HCT116 (cell line): Measurements from ENCODE around the gene TNRC6C. TPM values are rescaled to one million over a fixed set of nuclear protein-coding genes. Genes with fewer than 3 reads are reported as not detected.

Experiments
- ATAC-seq: fragments of 200-7000 bp; cut with Tn5 transposase; 2 replicates; pipeline ENCODE4 v1.9.1; 2020; ENCODE audit warnings: mild to moderate bottlenecking, moderate library complexity
- BruUV-seq: library from RNA; stranded (reverse); fragments of 400-500 nt; replicated peaks from 2 replicates; lab custom pipeline; 2021; lab: Mats Ljungman, UMichigan
- CTCF ChIA-PET: fragments of 300-600 bp; sonication (Branson Sonifier 250); formaldehyde crosslinking; loops from one replicate; lab custom pipeline; 2021; ENCODE audit warnings: antibody characterized with exemption; lab: Charles Lee
- POLR2A ChIA-PET: fragments of 300-600, 350-600 bp; sonication (Branson Sonifier 250); formaldehyde crosslinking; loops from one replicate; lab custom pipeline; 2021; ENCODE audit warnings: antibody characterized with exemption; lab: Charles Lee
- RAD21 ChIA-PET, 2 experiments: fragments of 300-600 bp; sonication (Branson Sonifier 250); formaldehyde crosslinking; loops; one replicate each; lab custom pipeline; 2023; ENCODE audit warnings: low total read pairs in 2 of 2; ENCODE audit not compliant: uncharacterized antibody in 2 of 2, unreplicated experiment in 2 of 2, low non-redundant PET in 1 of 2; lab: Charles Lee
- DNase-seq: peaks from one replicate; pipeline ENCODE4 v3.0.0-alpha.2; 2010; ENCODE audit warnings: low read depth, low spot score
- H2AFZ ChIP-seq: fragments of 200-600 bp; shearing (Covaris generic), sonication (generic); 2 replicates; pipeline ENCODE4 v1.6.1; 2017; ENCODE audit warnings: low read depth, mixed run types, mixed read lengths, antibody characterized with exemption, low read length; ENCODE audit not compliant: poor library complexity, severe bottlenecking
- H3K27ac ChIP-seq: 2 replicates; pipeline ENCODE4 v1.5.1; 2012; ENCODE audit warnings: low read depth, low read length
- H3K27me3 ChIP-seq: fragments of 200-600 bp; sonication (generic); 2 replicates; pipeline ENCODE4 v1.6.1; 2016; ENCODE audit warnings: mixed run types, low read length, mixed read lengths; ENCODE audit not compliant: insufficient read depth
- H3K36me3 ChIP-seq, 2 experiments: fragments of 200-500 bp in 1 of 2; fragments of 200-600 bp in 1 of 2; sonication (Bioruptor generic) in 1 of 2; sonication (generic) in 1 of 2; 2 replicates each; pipeline versions ENCODE4 v1.5.1 to v1.6.1; 2014 to 2016; ENCODE audit warnings: low read length in 2 of 2, inconsistent platforms in 1 of 2, mixed read lengths in 1 of 2, mixed run types in 1 of 2; ENCODE audit not compliant: insufficient read depth in 2 of 2, control insufficient read depth in 1 of 2
- H3K4me1 ChIP-seq, 2 experiments: fragments of 200-600 bp in 1 of 2; sonication (generic) in 1 of 2; 2 replicates each; pipeline versions ENCODE4 v1.5.1 to v1.6.1; 2012 to 2017; ENCODE audit warnings: low read length in 2 of 2, inconsistent platforms in 1 of 2, mild to moderate bottlenecking in 1 of 2, mixed read lengths in 1 of 2, mixed run types in 1 of 2, moderate library complexity in 1 of 2; ENCODE audit not compliant: insufficient read depth in 2 of 2, control insufficient read depth in 1 of 2
- H3K4me2 ChIP-seq: fragments of 200-600 bp; sonication (generic); 2 replicates; pipeline ENCODE4 v1.6.1; 2017; ENCODE audit warnings: mixed run types, low read length, mixed read lengths
- H3K4me3 ChIP-seq, 2 experiments: fragments of 200-600 bp in 1 of 2; sonication (generic) in 1 of 2; replicated peaks in 1 of 2; 2 replicates each; pipeline ENCODE4 v1.5.1; 2011 to 2016; ENCODE audit warnings: low read length in 2 of 2, control low read depth in 1 of 2, low read depth in 1 of 2, mild to moderate bottlenecking in 1 of 2, mixed read lengths in 1 of 2, mixed run types in 1 of 2
- H3K79me2 ChIP-seq: fragments of 200-600 bp; sonication (generic); 2 replicates; pipeline ENCODE4 v1.6.1; 2017; ENCODE audit warnings: mild to moderate bottlenecking, mixed run types, low read length, moderate library complexity, mixed read lengths; ENCODE audit not compliant: insufficient read depth
- H3K9ac ChIP-seq: fragments of 200-600 bp; sonication (generic); 2 replicates; pipeline ENCODE4 v1.6.1; 2016; ENCODE audit warnings: low read length, mixed read lengths
- H3K9me2 ChIP-seq: fragments of 200-600 bp; sonication (generic), shearing (Covaris generic); 2 replicates; pipeline ENCODE4 v1.6.1; 2017; ENCODE audit warnings: mixed run types, mild to moderate bottlenecking, moderate library complexity; ENCODE audit not compliant: insufficient read depth
- H3K9me3 ChIP-seq, 2 experiments: fragments of 200-500 bp in 1 of 2; fragments of 200-600 bp in 1 of 2; sonication (Bioruptor generic) in 1 of 2; sonication (generic) in 1 of 2; 2 replicates each; pipeline ENCODE4 v1.6.1; 2014 to 2017; ENCODE audit warnings: low read length in 2 of 2, mixed read lengths in 2 of 2, inconsistent platforms in 1 of 2, low read depth in 1 of 2, mild to moderate bottlenecking in 1 of 2, mixed run types in 1 of 2, moderate library complexity in 1 of 2; ENCODE audit not compliant: control insufficient read depth in 1 of 2, insufficient read depth in 1 of 2
- H4K20me1 ChIP-seq: fragments of 200-600 bp; sonication (generic), shearing (Covaris generic); 2 replicates; pipeline ENCODE4 v1.6.1; 2017; ENCODE audit warnings: mixed run types, mild to moderate bottlenecking, moderate library complexity; ENCODE audit not compliant: insufficient read depth
- EZH2 ChIP-seq: fragments of 200-600 bp; sonication (generic); IDR thresholded peaks from 2 replicates; pipeline ENCODE4 v1.6.1; 2017; ENCODE audit warnings: antibody characterized with exemption, mixed run types
- MAX ChIP-seq: IDR thresholded peaks from 2 replicates; pipeline ENCODE4 v1.6.1; 2012
- POLR2AphosphoS5 ChIP-seq: IDR thresholded peaks from 2 replicates; pipeline ENCODE4 v1.6.1; 2011; ENCODE audit warnings: mild to moderate bottlenecking, low read depth, low read length, moderate library complexity
- REST ChIP-seq: IDR thresholded peaks from 2 replicates; pipeline ENCODE4 v1.6.1; 2012; ENCODE audit warnings: low read depth
- TCF7L2 ChIP-seq: IDR thresholded peaks from 2 replicates; pipeline ENCODE4 v1.7.0; 2011; ENCODE audit warnings: borderline replicate concordance, inconsistent platforms; ENCODE audit not compliant: insufficient read depth, insufficient read length; ENCODE audit errors: extremely low read depth
- YY1 ChIP-seq: IDR thresholded peaks from 2 replicates; pipeline ENCODE4 v1.6.1; 2011; ENCODE audit warnings: low read length, low read depth, moderate library complexity, mild to moderate bottlenecking; ENCODE audit not compliant: insufficient replicate concordance; ENCODE audit errors: extremely low read depth
- ZBTB33 ChIP-seq: IDR thresholded peaks from 2 replicates; pipeline ENCODE4 v1.6.1; 2011; ENCODE audit warnings: mild to moderate bottlenecking, low read length, moderate library complexity; ENCODE audit not compliant: insufficient replicate concordance; ENCODE audit errors: extremely low read depth
- intact Hi-C: fragments of 100-400 bp; cut with micrococcal nuclease; formaldehyde crosslinking; loops from 2 replicates; pipeline ENCODE4 v1.10.0; 2022
- total RNA-seq: library from RNA; stranded (reverse); gene quantifications from one replicate; pipeline ENCODE4 v1.2.1, GENCODE V29; 2021; ENCODE audit not compliant: unreplicated experiment

TNRC6C gene
- total RNA-seq, 1 experiment from 2014 or later: 23.4 TPM

GRCh38 chr17:78142119-78142861 is 183.8 kb downstream of the TNRC6C start:
- H3K4me3 ChIP-seq: peak overlapping the region; percentile 13 to 44
- no TSS peak for BruUV-seq
- no peak overlapping the region for H2AFZ ChIP-seq
- peak overlapping the region; percentile 67 for H3K27ac ChIP-seq
- no peaks in the 10 kb centered on the region for H3K9me2 ChIP-seq
- peaks cover 59 to 85% of the 10 kb centered on the region in 2 experiments for H3K4me1 ChIP-seq
- no peaks in the 10 kb centered on the region for H4K20me1 ChIP-seq
- RAD21 ChIA-PET: interaction anchor here (0.5 to 1.4 kb wide), 5 partner anchors 14 to 219 kb away, joined by 3 to 6 read pairs (median 3); partner anchors contain the start of gene TMC6 (in 1 of the 2)
- no peaks in the 10 kb centered on the region for H3K79me2 ChIP-seq
- ATAC-seq: peak; percentile 48
- H3K9me3 ChIP-seq: no peaks in the 10 kb centered on the region
- intact Hi-C loops: no loop called here
- H3K27me3 ChIP-seq: no peaks in the 10 kb centered on the region
- CTCF ChIA-PET: interaction anchor here (0.6 to 2.0 kb wide), 12 partner anchors 9 to 123 kb away, joined by 3 to 7 read pairs (median 4); partner anchors contain the start of genes AFMID and TK1
- TF ChIP-seq TCF7L2 (peak; percentile 98), ZBTB33 (peak; percentile 85), YY1 (no peak), MAX (no peak), REST (no peak), EZH2 (no peak), POLR2AphosphoS5 (peak; percentile 88)
- TF ChIP-seq, all 23 proteins: peak for 3
- Histone ChIP-seq H3K4me2 (peak overlapping the region; percentile 82), H3K36me3 (no peaks in the 10 kb centered on the region), H3K9ac (peak overlapping the region; percentile 58)
- DNase-seq: peak; percentile 97
- POLR2A ChIA-PET: interaction anchor here (0.6 to 1.8 kb wide), 9 partner anchors 10 to 202 kb away, joined by 3 to 24 read pairs (median 5); partner anchors contain the start of genes AFMID and TK1
